Measurements from ENCODE around the gene CAPN7. TPM values are rescaled to one million over a fixed set of nuclear protein-coding genes. Genes with fewer than 3 reads are reported as not detected.

CAPN7 gene
- total RNA-seq, 1 donor from 2014 or later: 37.9 TPM

DNA sequence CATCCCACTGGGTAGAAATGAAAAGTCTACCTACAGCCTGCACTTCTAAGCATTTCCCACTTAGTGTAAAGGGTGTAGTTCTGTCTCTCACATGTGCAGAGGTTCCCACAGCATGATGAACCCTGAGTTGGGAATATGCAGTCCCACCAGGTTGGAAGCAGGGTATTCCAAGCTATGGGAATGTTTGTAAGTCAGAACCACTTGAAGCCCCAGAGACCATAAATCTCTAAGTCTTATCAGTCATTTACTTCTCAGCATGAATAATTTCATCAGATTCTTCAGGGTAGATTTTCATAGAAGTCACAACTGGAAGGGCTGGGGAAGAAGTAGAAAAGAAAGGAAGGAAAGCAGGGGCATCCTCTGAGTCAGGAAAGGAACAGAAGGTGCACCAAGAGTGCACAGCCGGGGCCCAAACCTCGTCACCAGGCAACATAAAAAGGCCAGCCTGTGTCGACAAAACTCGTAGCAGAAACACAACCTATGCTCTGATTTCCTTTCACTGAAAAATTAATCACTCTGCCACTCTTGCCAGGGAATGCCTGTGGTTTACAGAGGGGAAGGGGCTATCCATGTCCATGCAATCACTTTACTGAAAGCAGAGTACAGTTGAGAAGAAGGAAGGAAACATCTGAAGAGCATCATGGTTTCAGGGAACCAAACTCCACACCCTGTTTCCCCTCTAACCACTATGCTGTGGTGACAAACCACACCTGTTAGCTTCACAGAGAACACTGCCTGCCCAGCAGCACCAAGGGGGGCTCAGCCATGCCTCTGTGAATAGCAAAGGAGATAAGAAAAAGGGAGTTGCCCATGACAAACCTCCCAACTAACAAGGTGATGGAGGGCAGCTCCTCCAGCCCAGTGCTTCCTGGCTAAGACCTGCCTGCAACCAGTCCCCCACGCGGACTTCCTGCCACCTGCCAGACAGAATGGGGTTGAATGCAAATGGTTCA, 85.8 kb downstream of the CAPN7 start:
- DNase-seq (ENCODE audit: extremely low spot score, unreplicated experiment): no peak

GRCh38 chr3:15292765-15293522, 86.9 kb downstream of the CAPN7 start:
- Mint-ChIP-seq H3K4me3 (no peak overlapping the region), H3K9me3 (no peaks in the 10 kb centered on the region), H3K27ac (peak overlapping the region; percentile 35), H3K36me3 (peaks cover 21% of the 10 kb centered on the region), H3K27me3 (no peaks in the 10 kb centered on the region), H3K4me1 (ENCODE audit: unreplicated experiment) (peaks cover 18% of the 10 kb centered on the region)
- no peak for TF ChIP-seq CTCF (conservative IDR thresholded peaks at IDR 0.05)
- DNase-seq (ENCODE audit: extremely low spot score, unreplicated experiment): no peak

More for the DNA sequence above, 85.8 kb downstream of the CAPN7 start:
- peaks cover 13% of the 10 kb centered on the region for H3K36me3 Mint-ChIP-seq
- H3K4me1 Mint-ChIP-seq (ENCODE audit: unreplicated experiment): peaks cover 18% of the 10 kb centered on the region
- H3K27me3 Mint-ChIP-seq: no peaks in the 10 kb centered on the region
- peak overlapping the region; percentile 20 for H3K27ac Mint-ChIP-seq
- no peak for TF ChIP-seq CTCF (conservative IDR thresholded peaks at IDR 0.05)
- H3K4me3 Mint-ChIP-seq: peak overlapping the region; percentile 14
- no peaks in the 10 kb centered on the region for H3K9me3 Mint-ChIP-seq

DNA sequence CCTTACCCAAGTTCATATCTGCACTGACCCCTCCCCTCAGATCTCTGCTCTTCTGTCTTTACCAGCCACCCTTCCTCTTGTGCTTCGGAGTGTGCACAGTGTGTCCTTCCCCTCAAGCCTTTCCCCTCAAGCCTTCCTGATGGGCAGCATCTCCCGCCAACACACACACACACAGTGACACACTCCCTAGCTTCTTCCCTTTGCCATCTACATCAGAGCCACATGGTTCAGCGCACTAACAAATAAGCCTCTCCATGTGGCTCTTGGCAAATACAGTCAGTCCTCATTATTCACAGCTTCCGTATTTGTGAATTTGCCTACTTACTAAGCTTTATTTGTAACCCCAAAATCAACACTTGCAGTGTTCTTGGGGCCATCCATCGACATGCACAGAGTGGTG, 88.9 kb downstream of the CAPN7 start:
- Mint-ChIP-seq H3K4me1 (ENCODE audit: unreplicated experiment) (peaks cover 18% of the 10 kb centered on the region), H3K4me3 (no peak overlapping the region), H3K9me3 (no peaks in the 10 kb centered on the region), H3K36me3 (peaks cover 21% of the 10 kb centered on the region), H3K27me3 (no peaks in the 10 kb centered on the region), H3K27ac (no peak overlapping the region)
- TF ChIP-seq CTCF (conservative IDR thresholded peaks at IDR 0.05): no peak
- no peak for DNase-seq (ENCODE audit: extremely low spot score, unreplicated experiment)

GRCh38 chr3:15295506-15295905, 89.5 kb downstream of the CAPN7 start:
- H3K9me3 Mint-ChIP-seq: no peaks in the 10 kb centered on the region
- peaks cover 18% of the 10 kb centered on the region for H3K4me1 Mint-ChIP-seq (ENCODE audit: unreplicated experiment)
- H3K27ac Mint-ChIP-seq: no peak overlapping the region
- no peaks in the 10 kb centered on the region for H3K27me3 Mint-ChIP-seq
- H3K36me3 Mint-ChIP-seq: peaks cover 26% of the 10 kb centered on the region
- no peak for DNase-seq (ENCODE audit: extremely low spot score, unreplicated experiment)
- no peak overlapping the region for H3K4me3 Mint-ChIP-seq
- TF ChIP-seq CTCF (conservative IDR thresholded peaks at IDR 0.05): no peak

DNA sequence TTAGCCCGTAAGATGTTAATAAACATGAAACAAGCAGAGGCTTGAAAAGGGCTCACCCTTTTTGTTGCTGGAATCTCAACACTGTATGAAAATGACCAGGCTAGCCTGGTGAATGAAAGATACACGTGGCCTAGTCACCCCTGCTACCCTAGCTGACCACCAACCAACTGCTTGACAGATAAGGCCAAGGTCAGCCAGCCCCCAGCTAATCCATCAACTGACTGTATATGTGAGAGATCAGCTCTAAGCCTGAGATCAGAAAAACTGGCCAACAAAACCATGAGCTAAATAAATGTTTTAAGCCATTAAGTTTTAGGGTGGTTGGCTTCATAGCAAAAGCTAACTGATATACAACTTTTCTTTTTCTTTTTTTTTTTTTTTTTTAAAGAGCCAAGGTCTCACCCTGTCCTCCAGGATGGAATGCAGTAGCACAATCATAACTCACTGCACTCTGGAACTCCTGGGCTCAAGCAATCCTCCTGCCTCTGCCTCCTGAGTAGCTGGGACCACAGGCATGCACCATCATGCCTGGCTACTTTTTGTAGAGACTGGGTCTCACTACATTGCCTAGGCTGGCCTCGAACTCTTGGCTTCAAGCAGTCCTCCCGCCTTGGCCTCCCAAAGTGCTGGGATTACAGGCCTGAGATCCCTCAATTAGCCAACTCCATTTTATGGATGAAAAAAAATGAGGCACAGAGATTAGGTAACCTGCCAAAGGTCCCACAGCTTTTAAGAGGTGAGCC, 91.7 kb downstream of the CAPN7 start:
- peaks cover 33% of the 10 kb centered on the region for H3K36me3 Mint-ChIP-seq
- H3K9me3 Mint-ChIP-seq: no peaks in the 10 kb centered on the region
- H3K4me3 Mint-ChIP-seq: no peak overlapping the region
- no peak overlapping the region for H3K27ac Mint-ChIP-seq
- no peak for TF ChIP-seq CTCF (conservative IDR thresholded peaks at IDR 0.05)
- no peak for DNase-seq (ENCODE audit: extremely low spot score, unreplicated experiment)
- H3K27me3 Mint-ChIP-seq: no peaks in the 10 kb centered on the region
- peaks cover 9% of the 10 kb centered on the region for H3K4me1 Mint-ChIP-seq (ENCODE audit: unreplicated experiment)

Measured in type B pancreatic cell (in vitro differentiated cells).